DLD1 (cell line): ENCODE data around the gene CCDC69.

Source experiments
- in situ Hi-C: cut with HindIII; loops from 2 replicates; pipeline ENCODE4 v1.10.0; 2017; ENCODE audit warnings: low sequenced_read_pairs

CCDC69 gene

GRCh38 chr5:151171529-151171928 lies 52.4 kb downstream of the CCDC69 start:
- in situ Hi-C loops, result no loop called here

- in situ Hi-C loops, result no loop called here
Measured at GRCh38 chr5:151168602-151169344, 55.1 kb downstream of the CCDC69 start.

- in situ Hi-C loops, result no loop called here
Measured at GRCh38 chr5:151167022-151167421, 56.9 kb downstream of the CCDC69 start.

GRCh38 chr5:151164687-151165392 lies 59.1 kb downstream of the CCDC69 start:
- in situ Hi-C loops, result no loop called here

GRCh38 chr5:151162776-151163175 lies 61.1 kb downstream of the CCDC69 start:
- in situ Hi-C loops, result no loop called here

- in situ Hi-C loops, result no loop called here
Measured at GRCh38 chr5:151159649-151160373, 64.1 kb downstream of the CCDC69 start.

GRCh38 chr5:151158287-151158661 lies 65.6 kb downstream of the CCDC69 start:
- in situ Hi-C loops, result no loop called here

GRCh38 chr5:151157426-151158286 lies 66.2 kb downstream of the CCDC69 start, which contains the start of gene ANXA6:
TSS of gene ANXA6 (minus strand) at chr5:151157779. CDS start at chr5:151147901, 9,878 bp downstream.
- in situ Hi-C loops, result no loop called here

GRCh38 chr5:151156507-151157420 lies 67.1 kb downstream of the CCDC69 start:
- in situ Hi-C loops, result no loop called here

- in situ Hi-C loops, result no loop called here
Measured at GRCh38 chr5:151155775-151156506, 68.0 kb downstream of the CCDC69 start.

GRCh38 chr5:151154931-151155774 lies 68.7 kb downstream of the CCDC69 start:
- in situ Hi-C loops, result no loop called here

- in situ Hi-C loops, result no loop called here
Measured at GRCh38 chr5:151153766-151154272, 70.1 kb downstream of the CCDC69 start.

- in situ Hi-C loops, result no loop called here
Measured at GRCh38 chr5:151153300-151153699, 70.6 kb downstream of the CCDC69 start.

- in situ Hi-C loops, result no loop called here
Measured at GRCh38 chr5:151151793-151152192, 72.1 kb downstream of the CCDC69 start.

- in situ Hi-C loops, result no loop called here
Measured at GRCh38 chr5:151151263-151151660, 72.6 kb downstream of the CCDC69 start.

- in situ Hi-C loops, result no loop called here
Measured at GRCh38 chr5:151150471-151151262, 73.2 kb downstream of the CCDC69 start.

GRCh38 chr5:151148583-151148982 lies 75.3 kb downstream of the CCDC69 start:
- in situ Hi-C loops, result no loop called here
